GM21786 (cell line): ENCODE measurements around the gene HOXC9.

Source experiments
- ATAC-seq: cut with Tn5 transposase; IDR thresholded peaks from one replicate; pipeline ENCODE4 v1.9.1; 2021; ENCODE audit not compliant: unreplicated experiment

Gene HOXC9

DNA sequence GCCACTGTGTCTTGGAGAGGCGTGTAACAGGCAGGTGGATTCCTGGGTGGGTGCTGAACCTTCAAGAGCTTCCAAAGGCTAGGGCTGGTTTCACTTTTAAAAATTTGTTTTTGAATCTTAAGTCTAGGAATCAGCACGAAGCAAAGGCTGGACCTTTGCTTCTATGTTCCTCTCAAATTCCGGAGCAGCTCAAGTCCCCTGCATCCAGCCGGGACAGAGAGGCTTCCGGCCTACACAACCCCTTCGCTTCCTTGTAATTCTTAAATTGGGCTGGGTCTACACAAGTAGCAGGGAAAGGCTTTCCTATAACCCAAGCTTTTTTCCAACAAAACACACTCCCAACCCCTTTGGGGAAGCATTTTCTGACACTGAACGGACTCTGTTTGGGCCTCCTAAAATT, 37.0 kb upstream of the HOXC9 start:
- no peak for ATAC-seq

DNA sequence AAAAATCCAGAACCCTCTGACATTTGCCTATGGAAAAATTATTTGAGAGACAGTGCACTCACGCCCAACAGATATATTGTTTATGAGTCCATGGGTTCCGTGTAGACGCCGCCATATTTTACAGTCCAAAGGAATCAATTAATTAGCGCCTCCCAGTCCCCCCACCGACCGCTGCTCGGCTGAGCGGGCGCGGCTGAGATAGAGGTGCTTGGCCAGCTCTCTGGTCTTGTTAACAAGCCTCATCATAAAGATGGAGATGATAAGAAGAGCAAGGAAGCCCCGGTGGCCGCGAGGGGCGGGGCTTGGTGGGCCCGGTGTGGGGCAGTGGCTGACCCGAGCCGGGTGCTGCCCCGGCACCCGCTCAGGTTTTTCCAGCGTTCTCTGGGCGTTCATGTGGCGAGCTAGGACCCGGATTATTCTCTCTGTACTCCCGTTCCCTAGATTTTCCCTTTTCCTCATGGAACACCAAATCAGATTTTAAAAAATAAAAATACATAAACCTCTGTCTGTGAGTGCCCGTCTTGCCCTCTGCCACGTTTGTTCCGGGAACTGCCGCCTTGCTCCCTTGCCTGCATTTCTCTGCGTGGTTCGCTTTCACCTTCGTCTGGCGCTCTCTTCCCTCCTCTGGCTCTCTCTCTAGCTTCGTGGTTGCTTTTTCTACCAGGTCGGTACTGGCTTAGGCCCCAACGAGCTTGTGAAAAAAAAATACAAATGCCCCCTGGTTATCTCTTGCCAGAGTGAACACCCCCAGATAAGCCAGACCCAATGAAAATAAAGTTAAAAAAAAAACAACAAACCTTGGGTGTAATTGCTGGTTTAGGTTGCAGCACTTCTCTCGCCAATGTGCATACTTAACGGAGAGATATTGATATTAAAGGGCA, 36.3 kb upstream of the HOXC9 start:
- ATAC-seq, result no peak

DNA sequence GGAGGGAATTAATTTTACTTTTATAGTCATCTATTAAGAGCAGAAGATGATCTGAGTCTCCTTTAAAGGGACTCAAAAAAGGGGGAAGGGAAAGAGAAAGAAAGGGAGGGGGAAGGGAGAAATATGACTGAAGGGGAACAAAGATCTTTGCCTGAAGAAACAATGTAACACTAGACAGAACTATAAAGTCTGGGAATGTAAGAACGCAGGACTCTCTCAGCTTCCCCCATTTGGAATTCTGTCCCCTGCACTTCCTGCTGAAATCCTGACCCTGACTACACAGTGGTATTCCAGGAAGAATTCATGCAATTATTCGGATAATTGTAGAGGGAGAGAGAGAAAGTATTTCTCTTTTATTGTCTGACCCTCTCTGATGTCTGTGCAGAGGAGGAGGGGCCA, 35.6 kb upstream of the HOXC9 start:
- ATAC-seq, result no peak

DNA sequence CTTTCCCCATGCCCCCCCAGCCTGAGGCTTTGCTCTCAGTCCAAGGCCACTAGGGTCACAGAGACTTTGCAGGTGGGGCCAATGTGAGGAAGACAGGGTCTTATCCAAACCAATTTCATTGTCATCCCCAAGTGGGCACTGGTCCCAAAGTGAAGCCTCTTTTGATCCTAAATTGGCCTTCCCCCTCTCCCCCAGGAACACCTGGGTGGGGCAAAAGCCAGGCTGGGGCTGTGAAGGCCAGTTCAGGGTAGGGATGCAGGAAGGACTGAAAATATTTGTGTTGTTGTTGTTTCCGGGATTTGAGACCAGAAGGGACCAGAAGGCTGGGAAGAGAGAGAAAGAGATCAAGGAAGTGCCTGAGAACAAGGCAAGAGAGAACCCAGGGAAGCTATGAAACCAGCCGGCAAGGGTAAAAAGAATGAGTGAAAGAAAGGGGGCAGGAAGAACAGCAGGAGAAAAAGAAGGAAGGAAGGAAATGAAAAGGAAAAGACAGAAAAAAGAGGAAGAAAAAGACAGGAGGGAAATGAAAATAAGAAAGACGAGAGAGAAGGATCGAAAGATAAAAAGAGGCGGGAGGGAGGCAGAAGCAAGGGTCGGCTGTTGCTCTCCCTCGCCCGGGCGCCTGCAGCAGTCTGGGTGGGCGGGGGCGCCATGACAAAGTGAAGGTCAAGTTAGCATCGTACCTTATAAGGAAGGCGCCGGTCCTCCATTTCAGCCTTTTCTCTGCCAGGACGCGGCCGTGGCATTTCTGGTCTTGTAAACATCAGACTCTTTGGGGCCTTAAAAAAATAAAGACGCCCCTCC, 34.5 kb upstream of the HOXC9 start:
- ATAC-seq, result no peak

DNA sequence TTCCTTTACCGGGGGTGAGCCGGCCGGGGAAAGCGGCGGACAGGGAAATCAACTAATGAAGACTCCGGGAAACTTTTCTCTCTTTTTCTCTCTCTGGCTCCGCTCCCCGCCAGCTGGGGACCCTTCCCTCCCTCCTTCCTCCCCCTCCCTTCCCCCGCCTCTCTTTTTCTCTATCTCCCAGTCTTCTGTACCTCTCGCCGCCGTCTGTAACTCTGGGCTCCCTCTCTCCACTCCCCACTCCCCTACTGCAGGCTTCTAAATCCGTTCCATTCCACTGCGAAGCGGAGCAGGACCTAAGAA, 33.9 kb upstream of the HOXC9 start:
- no peak for ATAC-seq

DNA sequence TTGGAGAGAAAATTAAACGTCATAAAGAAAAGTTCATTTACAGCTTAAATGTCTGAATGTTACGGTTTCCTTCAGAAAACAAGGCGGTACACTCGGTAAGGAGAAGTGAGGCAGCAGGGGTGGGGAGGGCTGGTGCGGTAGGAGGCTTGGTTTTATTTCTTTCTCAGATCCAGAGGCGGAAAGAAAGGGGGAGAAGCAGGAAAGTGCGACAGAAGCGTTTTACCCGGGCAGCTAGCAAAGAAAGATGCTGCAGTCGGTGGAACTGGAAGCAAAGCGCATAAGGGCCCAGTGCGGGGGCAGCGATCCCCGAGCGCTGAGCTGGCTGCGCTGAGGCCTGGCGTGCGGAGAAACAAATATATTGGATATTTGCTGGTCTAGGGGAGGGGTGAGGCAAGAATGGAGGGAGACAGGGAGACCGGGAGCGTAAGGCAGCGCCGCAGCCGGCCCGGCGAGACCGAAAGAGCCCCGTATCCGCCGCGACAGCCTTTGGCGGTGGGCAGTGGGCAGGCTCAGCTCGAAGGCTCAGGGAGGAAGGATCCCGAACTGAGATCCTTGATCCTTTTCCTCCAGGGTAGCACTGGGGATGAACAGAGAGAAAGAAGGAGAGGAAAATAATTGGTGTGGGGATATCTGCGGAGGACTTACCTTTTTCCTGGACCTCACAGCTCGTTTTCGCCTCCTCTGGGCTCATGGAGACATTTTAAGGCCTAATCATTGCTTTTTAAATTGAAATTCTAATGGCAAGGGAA, 33.4 kb upstream of the HOXC9 start:
- no peak for ATAC-seq

DNA sequence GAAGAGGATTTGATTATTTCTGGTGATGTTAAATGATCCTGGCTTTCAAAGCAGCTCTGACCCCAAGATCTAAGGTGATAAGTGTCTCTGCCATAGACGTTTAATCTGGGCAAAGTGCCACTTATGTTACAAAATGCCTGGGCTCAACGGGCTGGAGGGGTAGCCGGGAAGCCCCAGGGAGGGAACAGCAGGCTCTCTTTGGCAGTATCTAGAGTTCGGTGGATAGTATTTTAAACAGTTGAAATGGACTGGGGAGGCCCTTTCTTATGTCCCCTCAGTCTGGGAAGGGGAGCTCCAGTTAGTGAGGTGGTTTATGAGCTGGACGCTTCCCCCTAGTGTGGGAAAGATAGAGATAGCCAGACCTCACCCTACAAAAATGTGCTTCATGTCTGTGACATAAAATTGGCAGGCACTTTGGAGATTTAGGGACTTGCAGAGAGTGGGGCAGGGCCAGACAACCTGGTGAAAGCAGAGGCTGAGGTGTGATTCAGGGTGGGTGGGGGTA, 32.5 kb upstream of the HOXC9 start:
- ATAC-seq, result no peak

DNA sequence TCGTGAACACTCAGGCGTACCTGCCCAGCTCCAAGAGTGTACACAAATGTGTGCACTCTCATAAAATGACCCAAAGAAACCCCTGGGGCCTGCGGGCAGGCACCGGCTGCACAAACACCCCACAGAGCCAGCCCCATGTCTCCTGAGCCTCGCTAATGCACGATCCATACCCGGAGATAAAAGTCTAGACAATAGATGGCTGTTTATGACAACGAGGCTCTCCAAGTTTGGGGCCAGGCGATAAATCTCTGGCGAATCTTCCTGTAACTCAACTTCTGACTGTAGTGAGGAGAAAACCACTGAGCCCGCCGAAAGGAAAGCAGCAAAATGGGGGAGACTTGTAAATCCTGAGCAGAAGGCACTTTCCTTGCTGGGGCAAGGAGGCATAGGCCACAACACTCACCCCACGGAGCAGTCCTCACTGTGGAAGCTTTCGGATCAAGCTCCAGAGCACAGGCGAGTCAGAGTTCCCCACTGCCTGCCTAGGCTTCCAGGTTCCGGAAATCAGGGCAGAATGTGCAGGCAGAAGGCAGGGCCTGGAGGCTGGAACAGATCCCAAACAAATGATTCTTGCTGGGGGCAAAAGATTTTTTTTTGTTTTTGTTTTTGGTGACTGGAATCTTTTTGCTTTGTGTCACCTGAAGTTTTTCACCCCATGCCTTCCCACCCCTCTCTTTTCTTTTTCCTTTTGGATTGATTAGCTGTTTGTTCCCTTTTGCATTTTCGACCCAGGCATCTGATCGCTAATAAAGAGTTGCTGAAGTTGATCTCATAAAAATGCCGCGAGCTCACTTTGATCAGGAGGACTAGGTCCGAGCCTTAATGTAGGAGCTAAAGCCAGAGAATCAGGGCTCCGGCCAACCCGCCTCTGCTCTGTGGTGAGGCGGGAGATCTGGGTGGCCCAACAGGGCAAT, 31.5 kb upstream of the HOXC9 start:
- no peak for ATAC-seq

DNA sequence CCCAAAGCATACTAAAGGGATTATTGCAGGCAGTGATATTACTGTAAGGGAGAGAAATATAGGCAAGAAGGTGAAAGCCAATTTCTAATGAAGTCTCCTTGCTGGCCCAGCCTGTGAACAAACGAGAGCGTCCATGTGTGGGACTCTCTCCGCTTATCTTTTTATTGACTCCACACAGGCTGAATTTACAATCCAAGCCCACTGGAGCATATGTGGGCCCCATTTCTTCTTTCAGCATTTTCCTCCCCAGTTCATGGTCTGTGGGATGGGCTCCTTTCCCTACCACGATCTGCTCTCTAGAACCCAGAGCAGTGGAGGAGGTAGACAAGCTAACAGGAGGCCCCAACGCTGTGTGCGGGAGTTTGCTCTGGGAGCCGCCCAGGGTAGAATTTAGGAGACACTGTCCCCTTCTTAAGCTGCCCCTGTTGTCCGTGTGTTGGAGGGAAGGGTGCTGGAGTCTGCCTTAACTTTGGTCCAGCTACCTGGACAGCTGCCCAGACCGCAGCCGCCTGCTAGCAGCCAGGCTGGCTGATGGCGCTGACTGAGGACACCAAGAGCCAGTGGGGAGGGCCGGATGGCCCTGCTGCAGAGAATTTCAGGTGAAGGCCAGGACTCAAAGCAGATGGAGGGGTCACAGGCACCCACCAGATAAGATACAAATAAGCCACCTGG, 30.2 kb upstream of the HOXC9 start:
- ATAC-seq, result no peak

DNA sequence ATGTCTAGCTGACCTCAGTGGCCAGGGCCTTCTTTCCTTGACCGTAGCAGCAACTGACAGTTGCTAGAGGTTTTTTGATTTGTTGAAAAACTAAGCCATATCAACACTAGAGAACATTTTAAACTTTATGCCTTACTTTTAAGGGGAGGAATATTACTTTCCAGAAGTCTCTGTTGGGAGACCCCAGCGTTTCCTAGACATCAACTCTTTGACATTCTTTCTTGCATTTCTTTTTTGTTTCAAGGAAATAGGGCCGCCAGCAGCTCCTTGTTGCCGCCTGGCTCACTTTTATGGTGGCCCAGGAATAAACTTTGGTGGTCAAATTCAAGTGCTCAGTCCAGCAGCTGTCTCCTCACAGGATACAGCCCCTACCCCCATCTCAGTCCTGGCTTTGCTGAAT, 29.5 kb upstream of the HOXC9 start:
- no peak for ATAC-seq

DNA sequence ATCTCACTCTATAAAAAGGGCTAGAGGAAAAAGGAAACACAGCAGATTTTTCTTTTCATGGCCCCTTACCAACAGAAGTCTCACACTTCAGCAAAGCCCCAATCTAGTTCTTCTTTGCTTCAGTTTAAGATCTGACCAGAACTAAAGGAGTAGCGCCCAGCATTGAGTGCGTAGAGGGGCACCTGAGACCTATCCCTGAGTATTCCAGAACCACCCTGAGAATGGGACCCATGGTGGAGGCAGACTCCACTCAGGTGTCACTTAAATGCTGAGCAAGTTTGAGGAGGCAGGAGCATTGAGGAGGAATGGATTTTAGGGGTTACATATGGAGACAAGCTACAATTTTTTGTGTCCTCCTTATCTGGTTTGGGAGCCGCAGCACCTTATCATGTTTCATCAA, 28.8 kb upstream of the HOXC9 start:
- ATAC-seq, result no peak

DNA sequence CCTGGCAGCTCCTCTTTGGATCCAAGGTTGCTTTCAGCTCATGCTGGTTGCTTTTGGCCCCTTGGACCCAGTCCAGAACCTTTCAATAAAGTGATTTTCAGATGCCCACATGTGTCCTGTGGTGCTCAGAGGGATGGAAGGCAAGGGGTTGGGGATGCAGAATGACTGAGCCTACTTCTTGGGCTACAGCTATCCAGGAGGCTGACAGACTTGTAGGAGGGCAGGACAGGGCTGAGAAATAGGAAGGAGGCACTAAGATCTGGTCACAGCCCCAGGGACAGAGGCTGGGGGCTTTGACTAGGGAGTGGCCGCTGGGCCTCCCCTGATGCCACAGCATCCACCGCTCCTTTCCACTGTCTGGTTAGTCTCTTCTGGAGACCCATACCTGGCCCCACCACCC, 28.3 kb upstream of the HOXC9 start:
- ATAC-seq, result no peak

DNA sequence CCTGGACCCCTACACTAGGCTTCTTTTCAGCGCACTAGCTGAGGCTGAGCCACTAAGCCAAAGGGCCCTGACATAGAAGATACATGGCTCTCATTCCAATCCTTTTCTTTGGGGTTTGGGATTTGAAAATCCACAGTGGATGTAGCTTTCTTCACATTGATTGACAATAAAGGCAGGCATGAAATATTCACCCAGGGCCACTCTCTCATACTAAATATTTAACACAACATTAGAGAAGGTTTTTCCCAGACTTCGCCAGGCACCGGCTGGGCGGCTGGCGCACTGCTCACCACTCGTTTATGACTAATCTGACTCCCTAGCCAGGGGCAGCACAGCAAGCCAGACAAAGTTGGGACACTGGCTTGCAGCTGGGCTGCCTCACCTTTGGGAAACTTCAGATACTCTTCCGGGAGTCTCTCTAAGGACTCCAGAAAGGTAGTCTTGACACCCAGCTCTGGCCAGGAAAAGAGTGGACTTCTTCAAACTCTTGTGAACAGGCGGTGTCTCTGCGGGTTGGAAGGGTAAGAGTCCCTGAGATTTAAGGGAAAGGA, 27.7 kb upstream of the HOXC9 start:
- ATAC-seq, result no peak

DNA sequence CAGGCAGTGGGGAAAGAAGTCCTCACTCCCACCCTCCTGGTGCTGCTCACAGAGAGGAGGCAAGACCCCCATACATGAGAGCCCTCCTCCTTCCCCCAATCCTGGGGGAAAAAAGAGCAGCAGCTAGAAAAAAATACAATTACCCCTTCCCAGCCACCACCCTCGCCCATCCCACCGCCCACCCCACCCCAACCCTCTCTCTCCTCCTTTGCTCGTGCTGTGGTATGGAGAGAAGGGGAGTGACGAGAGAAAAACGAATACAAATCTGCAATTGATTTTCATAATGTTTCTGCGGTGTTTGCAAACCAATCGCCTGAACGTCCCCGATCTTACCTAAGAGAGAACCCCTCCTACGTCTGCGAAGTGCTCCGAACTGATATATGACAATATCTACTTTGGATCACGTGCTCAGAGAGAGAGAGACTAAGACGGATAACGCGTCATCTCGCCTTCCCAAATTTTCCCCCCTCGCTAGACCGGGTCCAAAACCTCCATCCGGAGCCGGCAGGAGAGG, 27.2 kb upstream of the HOXC9 start, which contains the start of gene HOXC11:
Gene HOXC11 (plus strand): TSS at position 405 of the 514 bp plus-strand sequence. CDS start 116 bp downstream, outside the sequence.
- no peak for ATAC-seq

DNA sequence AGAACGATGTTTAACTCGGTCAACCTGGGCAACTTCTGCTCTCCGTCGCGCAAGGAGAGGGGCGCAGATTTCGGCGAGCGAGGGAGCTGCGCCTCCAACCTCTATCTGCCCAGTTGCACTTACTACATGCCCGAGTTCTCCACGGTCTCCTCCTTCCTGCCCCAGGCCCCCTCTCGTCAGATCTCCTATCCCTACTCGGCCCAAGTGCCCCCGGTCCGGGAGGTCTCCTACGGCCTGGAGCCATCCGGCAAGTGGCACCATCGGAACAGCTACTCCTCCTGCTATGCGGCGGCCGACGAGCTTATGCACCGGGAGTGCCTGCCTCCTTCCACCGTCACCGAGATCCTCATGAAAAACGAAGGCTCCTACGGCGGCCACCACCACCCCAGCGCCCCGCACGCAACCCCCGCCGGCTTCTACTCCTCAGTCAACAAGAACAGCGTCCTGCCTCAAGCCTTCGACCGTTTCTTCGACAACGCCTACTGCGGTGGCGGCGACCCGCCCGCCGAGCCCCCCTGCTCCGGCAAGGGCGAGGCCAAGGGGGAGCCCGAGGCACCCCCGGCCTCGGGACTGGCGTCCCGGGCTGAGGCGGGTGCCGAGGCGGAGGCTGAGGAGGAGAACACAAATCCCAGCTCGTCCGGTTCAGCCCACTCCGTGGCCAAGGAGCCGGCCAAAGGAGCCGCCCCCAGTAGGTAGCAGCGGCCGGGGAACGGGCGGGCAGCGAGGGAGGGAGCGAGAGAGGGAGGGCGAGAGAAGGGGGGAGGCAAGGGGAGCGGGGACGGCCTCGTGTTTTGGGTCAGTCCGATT, 26.5 kb upstream of the HOXC9 start:
- no peak for ATAC-seq

DNA sequence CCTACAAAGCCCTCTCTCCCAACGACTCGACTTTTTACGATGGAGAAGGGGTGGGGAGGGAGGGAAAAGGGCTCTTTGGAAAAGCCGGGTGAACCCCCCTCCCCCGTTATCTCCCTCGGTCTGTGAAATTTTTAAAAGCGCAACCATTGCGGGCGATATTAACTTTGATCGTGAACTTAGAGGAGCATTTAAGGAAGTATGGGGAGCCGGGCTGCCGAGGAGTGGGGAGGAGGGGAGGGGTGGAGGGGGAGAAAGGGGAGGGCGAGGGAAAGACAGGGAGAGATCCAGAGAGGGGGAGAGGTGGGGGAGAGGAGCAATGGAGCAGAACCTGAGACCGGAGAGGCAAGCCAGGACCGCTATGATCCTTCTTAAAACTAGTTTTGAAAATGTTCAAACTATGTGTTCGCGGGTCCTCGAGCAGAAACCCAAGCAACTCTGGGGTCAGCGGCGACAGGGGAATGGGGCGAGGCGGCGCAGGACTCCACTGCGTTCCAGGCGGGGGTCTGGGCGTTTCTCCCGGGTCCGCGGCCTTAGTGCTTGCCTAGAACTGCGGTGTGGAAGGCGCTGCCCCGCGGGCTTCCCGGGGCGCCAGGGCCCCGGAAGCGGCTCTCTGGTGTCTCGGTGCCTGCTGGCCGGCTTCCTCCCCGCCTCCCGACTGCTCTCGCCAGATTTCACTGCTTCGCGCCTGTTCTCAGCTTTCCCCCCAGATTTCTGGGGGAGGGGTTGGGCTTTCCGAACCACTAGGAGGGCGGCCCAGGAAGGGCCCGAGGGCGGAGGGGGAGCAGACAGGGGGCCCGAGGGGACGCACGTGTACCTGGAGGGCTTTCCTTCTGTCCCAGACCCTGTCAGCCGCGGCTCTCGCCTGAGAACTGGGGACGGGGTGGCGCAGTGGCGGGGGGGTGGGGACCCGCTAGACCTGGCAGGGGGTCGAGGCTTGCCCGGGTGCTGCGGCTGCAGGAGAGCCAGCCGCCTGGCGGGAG, 25.6 kb upstream of the HOXC9 start, which contains the start of gene HOTAIR:
Gene HOTAIR (minus strand): TSS at position 871 of the 980 bp plus-strand sequence.
- no peak for ATAC-seq

DNA sequence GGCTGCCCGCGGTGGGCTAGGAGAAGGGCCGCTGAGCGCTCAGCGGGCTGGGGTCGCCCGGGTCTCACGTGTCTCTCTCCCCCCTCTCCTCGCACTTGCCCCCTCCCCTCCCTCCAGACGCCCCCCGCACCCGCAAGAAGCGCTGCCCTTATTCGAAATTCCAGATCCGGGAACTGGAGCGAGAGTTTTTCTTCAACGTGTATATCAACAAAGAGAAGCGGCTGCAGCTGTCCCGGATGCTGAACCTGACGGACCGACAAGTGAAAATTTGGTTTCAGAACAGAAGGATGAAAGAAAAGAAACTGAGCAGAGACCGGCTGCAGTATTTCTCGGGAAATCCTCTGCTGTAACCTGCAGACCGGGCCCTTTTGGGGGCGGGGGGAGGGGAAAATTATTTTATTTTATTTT, 24.9 kb upstream of the HOXC9 start:
- ATAC-seq, result no peak
